ENCODE measurements around the gene ASB5.

ASB5 gene

DNA sequence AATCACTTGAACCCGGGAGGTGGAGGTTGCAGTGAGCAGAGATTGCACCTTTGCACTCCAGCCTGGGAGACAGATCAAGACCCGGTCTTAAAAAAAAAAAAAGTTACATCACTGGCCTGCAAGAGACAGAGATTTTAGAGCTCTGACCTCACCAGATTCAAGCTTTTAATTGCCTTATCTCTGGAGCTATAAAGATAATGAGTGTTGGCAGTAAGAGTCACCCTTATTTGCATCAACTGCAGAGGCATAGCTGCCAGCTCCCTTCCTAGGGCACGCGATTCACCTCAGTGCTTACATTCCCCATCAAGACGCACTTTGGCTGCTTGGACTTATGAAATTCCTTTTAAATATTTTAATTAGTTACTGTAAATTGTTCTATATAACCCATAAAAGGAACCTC lies 61.2 kb downstream of the ASB5 start:
- H4K20me1 ChIP-seq, result no peaks in the 10 kb centered on the region
- H3K27me3 ChIP-seq, result no peaks in the 10 kb centered on the region
- H3K27ac ChIP-seq, result no peak overlapping the region
- H3K9me3 ChIP-seq, result no peaks in the 10 kb centered on the region; the same call in 1 of the 2 replicates
- no peak overlapping the region for H3K9ac ChIP-seq
- TF ChIP-seq Cebpa-rat (IDR thresholded peaks at IDR 0.05), result no peak
- no peaks in the 10 kb centered on the region for H3K36me3 ChIP-seq
- H3K4me3 ChIP-seq, result no peak overlapping the region
- no peak overlapping the region for H3K4me2 ChIP-seq
- peaks cover 7% of the 10 kb centered on the region; the same call in 1 of the 2 replicates for H3K4me1 ChIP-seq

DNA sequence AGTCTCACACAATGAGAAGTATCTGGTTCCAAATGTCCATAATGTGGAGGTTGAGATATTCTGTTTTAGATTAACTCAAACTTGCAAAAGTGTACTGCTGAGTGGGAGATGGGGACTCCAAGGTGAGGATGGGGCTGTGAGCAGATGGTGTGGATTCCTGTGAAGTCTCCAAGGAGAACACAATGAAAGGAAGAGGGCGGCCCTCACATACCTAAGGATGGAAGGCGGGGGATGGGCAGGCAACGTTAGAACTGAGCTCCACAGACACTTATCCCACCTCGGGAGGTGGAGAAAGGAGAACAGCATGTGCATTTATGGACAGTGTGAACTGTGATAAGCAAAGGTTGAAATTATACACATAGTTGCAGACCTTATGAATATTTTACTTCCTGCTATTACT lies 63.7 kb downstream of the ASB5 start:
- H3K4me1 ChIP-seq, result peaks cover 7% of the 10 kb centered on the region; the same call in 1 of the 2 replicates
- TF ChIP-seq Cebpa-rat (IDR thresholded peaks at IDR 0.05), result no peak
- no peaks in the 10 kb centered on the region for H3K9me3 ChIP-seq
- H3K36me3 ChIP-seq, result no peaks in the 10 kb centered on the region
- no peaks in the 10 kb centered on the region for H4K20me1 ChIP-seq
- no peak overlapping the region for H3K4me2 ChIP-seq
- H3K27ac ChIP-seq, result no peak overlapping the region
- no peak overlapping the region for H3K9ac ChIP-seq
- no peaks in the 10 kb centered on the region for H3K27me3 ChIP-seq
- H3K4me3 ChIP-seq, result no peak overlapping the region

DNA sequence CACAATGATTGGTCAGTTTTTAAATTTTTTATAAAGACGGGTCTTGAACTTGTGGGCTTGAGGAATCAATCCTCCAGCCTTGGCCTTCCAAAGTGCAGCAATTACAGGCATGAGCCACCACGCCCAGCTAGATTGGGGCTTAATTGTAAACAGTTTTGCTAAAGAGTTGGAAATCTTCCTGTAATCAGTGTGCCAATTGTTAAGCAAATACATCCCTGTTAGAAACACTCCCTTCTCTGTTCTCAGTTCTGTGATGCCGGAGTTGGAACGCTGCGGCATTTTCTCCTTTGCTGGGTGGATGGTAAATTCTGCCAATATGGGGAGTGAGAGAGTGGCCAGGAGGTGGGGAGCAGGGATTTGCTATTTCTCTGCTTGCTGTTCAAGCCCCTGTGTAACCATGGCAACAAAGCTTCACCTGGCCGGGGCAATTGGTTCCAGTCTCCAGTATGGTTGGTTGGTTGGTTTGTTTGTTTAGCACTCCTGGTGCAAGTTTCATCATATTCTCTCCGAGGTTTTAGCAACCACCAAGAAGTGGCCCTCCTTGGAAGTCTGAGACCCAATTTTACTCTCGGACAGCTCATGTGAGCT lies 70.6 kb downstream of the ASB5 start:
- peaks cover 14% of the 10 kb centered on the region; the same call in 1 of the 2 replicates for H3K4me1 ChIP-seq
- H3K9ac ChIP-seq, result no peak overlapping the region
- H3K9me3 ChIP-seq, result no peaks in the 10 kb centered on the region
- H3K4me2 ChIP-seq, result no peak overlapping the region
- TF ChIP-seq Cebpa-rat (IDR thresholded peaks at IDR 0.05), result no peak
- no peaks in the 10 kb centered on the region for H3K27me3 ChIP-seq
- no peak overlapping the region for H3K4me3 ChIP-seq
- H3K27ac ChIP-seq, result no peak overlapping the region
- no peaks in the 10 kb centered on the region for H4K20me1 ChIP-seq
- no peaks in the 10 kb centered on the region for H3K36me3 ChIP-seq

DNA sequence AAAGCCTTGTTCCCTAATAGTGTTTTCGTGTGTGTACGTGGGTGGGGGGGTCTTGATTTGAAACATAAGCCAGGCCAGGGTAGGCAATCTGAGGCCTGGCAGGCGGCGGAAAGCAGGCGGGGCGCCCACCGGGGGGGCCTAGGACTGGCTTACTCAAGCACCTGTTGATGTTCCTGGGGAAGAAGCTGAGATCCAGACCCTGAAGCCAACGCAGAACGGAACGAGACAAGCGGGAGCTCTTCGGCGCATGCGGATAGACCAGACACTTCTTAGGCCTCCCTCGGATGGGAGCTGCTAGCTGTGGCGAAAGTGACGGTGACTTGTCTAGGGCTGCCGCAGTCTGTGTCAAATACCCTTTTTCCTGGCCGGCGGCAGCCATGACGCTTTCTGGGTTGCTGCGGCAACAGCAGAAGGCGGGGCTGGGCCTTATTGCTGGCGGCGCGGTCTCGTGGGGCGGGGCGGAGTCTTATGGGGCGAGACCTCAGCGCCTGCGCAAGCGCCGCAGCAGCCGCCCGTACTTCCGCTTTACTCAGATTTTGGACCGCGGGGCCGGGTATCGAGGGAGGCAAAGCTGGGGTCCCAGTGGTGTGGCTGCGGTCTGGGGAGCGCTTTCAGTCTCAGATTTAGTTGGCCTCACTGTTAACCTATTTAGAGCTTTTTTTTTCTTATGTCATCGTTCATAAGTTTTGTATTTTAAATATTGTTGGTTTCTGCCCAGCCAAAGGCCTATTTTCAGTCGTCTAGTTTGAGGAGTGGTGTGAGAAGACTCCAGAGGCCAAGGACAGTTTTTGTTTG lies 73.6 kb downstream of the ASB5 start, which contains the start of gene SPATA4:
SPATA4 (minus strand) TSS at position 402 of the 795 bp plus-strand sequence; CDS start at position 379, 23 bp downstream.
- Histone ChIP-seq H3K4me1 (peaks cover 14% of the 10 kb centered on the region; the same call in 1 of the 2 replicates), H3K4me3 (peak within 1 kb of the TSS; percentile 67), H3K4me2 (peak within 1 kb of the TSS; percentile 88), H3K27ac (no peak within 1 kb of the TSS), H3K9ac (peak within 1 kb of the TSS; percentile 28; the same call in 1 of the 2 replicates), H3K36me3 (no peaks in the 10 kb centered on the region), H3K27me3 (no peaks in the 10 kb centered on the region), H4K20me1 (no peaks in the 10 kb centered on the region), H3K9me3 (no peaks in the 10 kb centered on the region)
- TF ChIP-seq Cebpa-rat (IDR thresholded peaks at IDR 0.05), result no peak

DNA sequence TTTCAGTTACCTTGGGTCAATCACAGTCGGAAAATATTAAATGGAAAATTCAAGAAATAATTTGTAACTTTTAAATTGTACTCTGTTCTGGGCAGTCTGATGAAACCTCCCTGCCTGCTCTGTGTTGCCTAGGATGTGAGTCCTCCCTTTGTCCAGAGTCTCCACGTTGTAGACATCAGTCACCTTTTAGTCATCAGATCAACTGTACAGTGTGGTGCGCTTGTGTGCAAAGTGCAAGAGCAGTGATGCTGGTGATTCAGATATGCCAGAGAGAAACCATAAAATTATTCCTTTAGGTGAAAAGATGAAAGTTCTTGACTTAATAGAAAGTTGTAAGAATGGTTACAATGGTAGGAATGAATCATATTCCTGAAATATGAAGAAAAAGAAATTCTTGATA lies 75.1 kb downstream of the ASB5 start:
- no peaks in the 10 kb centered on the region for H3K27me3 ChIP-seq
- no peak overlapping the region for H3K4me2 ChIP-seq
- H3K9me3 ChIP-seq, result no peaks in the 10 kb centered on the region
- no peak overlapping the region for H3K9ac ChIP-seq
- no peak for TF ChIP-seq Cebpa-rat (IDR thresholded peaks at IDR 0.05)
- no peak overlapping the region for H3K27ac ChIP-seq
- no peaks in the 10 kb centered on the region for H4K20me1 ChIP-seq
- H3K4me1 ChIP-seq, result peaks cover 14% of the 10 kb centered on the region; the same call in 1 of the 2 replicates
- H3K36me3 ChIP-seq, result no peaks in the 10 kb centered on the region
- H3K4me3 ChIP-seq, result no peak overlapping the region

DNA sequence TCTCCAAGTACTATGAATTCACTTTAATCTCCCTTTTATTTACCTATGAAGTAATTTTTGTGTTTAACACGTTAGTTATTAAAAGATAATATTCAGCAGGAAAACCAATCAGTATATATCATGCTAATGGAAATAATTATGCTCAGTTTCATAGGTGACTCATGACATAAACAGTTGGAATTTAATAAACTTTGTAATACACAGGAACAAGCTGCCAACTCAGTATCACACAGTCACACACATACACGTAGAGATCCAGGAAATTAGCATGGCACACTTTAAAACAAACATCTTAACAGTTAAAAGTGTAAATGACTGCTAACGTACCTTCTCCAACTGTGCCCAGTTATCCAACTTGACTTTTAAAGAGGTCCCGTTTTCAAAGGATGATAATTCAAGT lies 75.9 kb downstream of the ASB5 start:
- no peaks in the 10 kb centered on the region for H3K27me3 ChIP-seq
- H3K27ac ChIP-seq, result no peak overlapping the region
- H3K9me3 ChIP-seq, result no peaks in the 10 kb centered on the region
- no peak for TF ChIP-seq Cebpa-rat (IDR thresholded peaks at IDR 0.05)
- H3K36me3 ChIP-seq, result no peaks in the 10 kb centered on the region
- peaks cover 14% of the 10 kb centered on the region; the same call in 1 of the 2 replicates for H3K4me1 ChIP-seq
- H3K4me3 ChIP-seq, result no peak overlapping the region
- no peaks in the 10 kb centered on the region for H4K20me1 ChIP-seq
- no peak overlapping the region for H3K4me2 ChIP-seq
- no peak overlapping the region for H3K9ac ChIP-seq

DNA sequence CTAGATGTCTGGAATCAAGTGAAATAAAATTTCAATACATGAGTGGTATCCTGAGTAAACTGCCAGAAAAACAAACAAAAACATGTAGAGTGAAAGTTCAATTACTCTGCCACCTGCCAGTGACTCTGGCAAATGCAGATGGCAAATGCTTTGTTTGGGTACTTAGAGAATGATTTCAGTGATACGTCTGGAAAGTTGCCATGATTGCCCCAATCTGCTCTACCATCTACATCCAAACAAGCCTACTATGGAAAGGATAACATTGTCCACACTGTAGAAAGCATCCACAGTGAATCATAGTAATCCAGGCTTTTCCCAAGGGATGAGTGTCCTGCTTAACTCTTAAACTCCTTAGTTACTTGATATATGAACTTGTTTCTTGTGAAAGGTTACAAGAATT lies 77.0 kb downstream of the ASB5 start:
- Histone ChIP-seq H3K4me1 (peaks cover 14% of the 10 kb centered on the region; the same call in 1 of the 2 replicates), H4K20me1 (no peaks in the 10 kb centered on the region), H3K4me3 (no peak overlapping the region), H3K36me3 (no peaks in the 10 kb centered on the region), H3K4me2 (no peak overlapping the region), H3K27me3 (no peaks in the 10 kb centered on the region), H3K27ac (no peak overlapping the region), H3K9me3 (no peaks in the 10 kb centered on the region), H3K9ac (no peak overlapping the region)
- TF ChIP-seq Cebpa-rat (IDR thresholded peaks at IDR 0.05), result no peak

DNA sequence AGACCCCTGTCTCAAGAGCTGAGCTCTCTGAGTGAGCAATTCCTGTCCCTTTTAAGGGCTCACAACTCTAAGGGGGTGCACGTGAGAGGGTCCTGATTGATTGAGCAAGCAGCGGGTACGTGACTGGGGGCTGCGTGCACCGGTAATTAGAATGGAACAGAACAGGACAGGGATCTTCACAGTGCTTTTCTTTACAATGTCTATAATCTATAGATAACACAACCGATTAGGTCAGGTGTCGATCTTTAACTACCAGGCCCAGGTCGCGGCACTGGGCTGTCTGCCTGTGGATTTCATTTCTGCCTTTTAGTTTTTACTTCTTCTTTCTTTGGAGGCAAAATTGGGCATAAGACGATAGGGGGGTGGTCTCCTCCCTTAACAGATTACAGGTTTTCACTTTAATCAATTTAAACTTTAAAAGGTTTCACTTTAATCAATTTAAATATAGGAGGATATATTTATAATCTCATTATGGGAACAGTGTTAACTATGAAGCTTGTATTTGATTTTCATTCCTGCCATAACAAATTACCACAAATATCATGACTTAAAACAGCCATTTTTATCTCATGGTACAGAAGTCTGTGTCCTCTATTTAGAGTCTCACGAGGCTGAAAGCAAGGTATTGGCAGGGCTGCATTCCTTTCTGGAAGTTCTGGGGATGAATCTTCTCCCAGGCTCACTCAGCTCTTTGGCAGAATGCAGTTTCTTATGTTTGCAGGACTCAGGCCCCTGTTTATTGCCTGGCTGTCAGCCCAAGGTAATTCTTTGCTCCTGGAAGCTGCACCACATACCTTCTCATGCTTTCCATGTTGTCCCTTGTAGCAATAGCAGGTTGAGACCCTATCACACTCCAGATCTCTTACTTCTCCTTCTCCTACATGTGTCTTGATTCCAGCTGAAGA lies 78.9 kb downstream of the ASB5 start:
- no peak overlapping the region for H3K9ac ChIP-seq
- H3K27me3 ChIP-seq, result no peaks in the 10 kb centered on the region
- no peak overlapping the region for H3K4me2 ChIP-seq
- no peaks in the 10 kb centered on the region for H3K36me3 ChIP-seq
- 0 out of 2 replicates have a peak, but pooled peaks cover 5% of the 10 kb centered on the region for H3K4me1 ChIP-seq
- no peak overlapping the region for H3K27ac ChIP-seq
- no peaks in the 10 kb centered on the region for H4K20me1 ChIP-seq
- H3K9me3 ChIP-seq, result no peaks in the 10 kb centered on the region
- H3K4me3 ChIP-seq, result no peak overlapping the region
- TF ChIP-seq Cebpa-rat (IDR thresholded peaks at IDR 0.05), result no peak

DNA sequence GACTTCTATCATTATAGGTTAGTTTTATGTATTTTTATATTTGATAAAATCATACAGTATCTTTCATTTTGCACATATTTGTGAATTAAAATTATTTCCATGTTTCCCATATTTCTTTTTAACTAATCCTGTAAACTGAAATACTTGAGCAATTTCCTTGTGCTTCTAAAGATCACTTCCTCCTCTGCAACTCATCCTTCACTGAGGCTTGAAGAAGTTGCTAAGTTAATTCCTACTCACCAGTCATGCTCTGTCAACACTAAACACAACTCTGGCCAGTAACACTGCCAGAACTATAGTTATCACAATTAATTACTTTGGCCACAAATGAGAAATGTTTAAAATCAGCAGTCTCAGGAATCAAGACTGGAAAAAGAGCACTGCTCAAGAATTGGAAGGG lies 80.4 kb downstream of the ASB5 start:
- Histone ChIP-seq H3K27me3 (no peaks in the 10 kb centered on the region), H4K20me1 (no peaks in the 10 kb centered on the region), H3K9ac (no peak overlapping the region), H3K9me3 (no peaks in the 10 kb centered on the region), H3K4me2 (no peak overlapping the region), H3K4me1 (no peaks in the 10 kb centered on the region), H3K4me3 (no peak overlapping the region), H3K36me3 (no peaks in the 10 kb centered on the region), H3K27ac (no peak overlapping the region)
- TF ChIP-seq Cebpa-rat (IDR thresholded peaks at IDR 0.05), result no peak

Data from BLaER1 (cell line).